H9 (cell line): ENCODE data around the gene SLC39A1. TPM values are rescaled to one million over a fixed set of nuclear protein-coding genes. Genes with fewer than 3 reads are reported as not detected.

Source experiments
- DNase-seq: peaks from one replicate; pipeline ENCODE4 v3.0.0-alpha.2; 2017
- H2AFZ ChIP-seq: one replicate; pipeline ENCODE4 v1.6.1; 2013; ENCODE audit warnings: mild to moderate bottlenecking, low read length, control low read depth, moderate library complexity
- H2AK5ac ChIP-seq: 2 replicates; pipeline ENCODE4 v1.6.1; 2013; ENCODE audit warnings: low read length, control low read depth, mixed read lengths; ENCODE audit not compliant: insufficient read length
- H2BK120ac ChIP-seq: one replicate; pipeline ENCODE4 v1.6.1; 2013; ENCODE audit warnings: low read depth, mild to moderate bottlenecking, low read length, control low read depth, inconsistent platforms; ENCODE audit not compliant: poor library complexity, severe bottlenecking
- H2BK12ac ChIP-seq: 2 replicates; pipeline ENCODE4 v1.6.1; 2013; ENCODE audit warnings: low read length, control low read depth, mixed read lengths, low read depth; ENCODE audit not compliant: insufficient read length
- H2BK15ac ChIP-seq: 2 replicates; pipeline ENCODE4 v1.6.1; 2013; ENCODE audit warnings: low read depth, low read length, control low read depth
- H2BK20ac ChIP-seq: one replicate; pipeline ENCODE4 v1.6.1; 2013; ENCODE audit warnings: low read depth, mild to moderate bottlenecking, low read length, control low read depth, inconsistent platforms; ENCODE audit not compliant: poor library complexity, severe bottlenecking
- H2BK5ac ChIP-seq: 2 replicates; pipeline ENCODE4 v1.6.1; 2013; ENCODE audit warnings: low read length, control low read depth, mixed read lengths; ENCODE audit not compliant: insufficient read length
- H3K14ac ChIP-seq: 2 replicates; pipeline ENCODE4 v1.6.1; 2013; ENCODE audit warnings: low read length, control low read depth; ENCODE audit not compliant: insufficient read depth
- H3K18ac ChIP-seq: 2 replicates; pipeline ENCODE4 v1.6.1; 2013; ENCODE audit warnings: low read depth, mild to moderate bottlenecking, mixed read lengths, low read length, control low read depth; ENCODE audit not compliant: insufficient read length
- H3K23ac ChIP-seq: 2 replicates; pipeline ENCODE4 v1.6.1; 2013; ENCODE audit warnings: low read length, control low read depth, mixed read lengths, low read depth; ENCODE audit not compliant: insufficient read length
- H3K23me2 ChIP-seq: 2 replicates; pipeline ENCODE4 v1.6.1; 2013; ENCODE audit warnings: low read depth, mild to moderate bottlenecking, mixed read lengths, low read length, control low read depth; ENCODE audit not compliant: insufficient read length, poor library complexity, severe bottlenecking
- H3K27ac ChIP-seq: 2 replicates; pipeline ENCODE4 v1.5.1; 2013; ENCODE audit warnings: low read length, control low read depth, mixed read lengths, low read depth; ENCODE audit not compliant: insufficient read length
- H3K27me3 ChIP-seq: 2 replicates; pipeline ENCODE4 v1.6.1; 2013; ENCODE audit warnings: low read length, control low read depth, inconsistent platforms; ENCODE audit not compliant: insufficient read depth
- H3K4ac ChIP-seq: 2 replicates; pipeline ENCODE4 v1.6.1; 2013; ENCODE audit warnings: low read depth, mild to moderate bottlenecking, control low read depth, inconsistent platforms, low read length, moderate library complexity
- H3K4me1 ChIP-seq: 2 replicates; pipeline ENCODE4 v1.6.1; 2013; ENCODE audit warnings: low read length, control low read depth, inconsistent platforms; ENCODE audit not compliant: insufficient read depth
- H3K4me2 ChIP-seq: 2 replicates; pipeline ENCODE4 v1.6.1; 2013; ENCODE audit warnings: low read length, control low read depth, mixed read lengths; ENCODE audit not compliant: insufficient read length, insufficient read depth
- H3K56ac ChIP-seq: 2 replicates; pipeline ENCODE4 v1.6.1; 2013; ENCODE audit warnings: low read depth, mild to moderate bottlenecking, mixed read lengths, low read length, control low read depth; ENCODE audit not compliant: insufficient read length
- H3K79me1 ChIP-seq: 2 replicates; pipeline ENCODE4 v1.6.1; 2013; ENCODE audit warnings: low read depth, mild to moderate bottlenecking, moderate library complexity, low read length, control low read depth, inconsistent platforms; ENCODE audit not compliant: insufficient read depth, poor library complexity, severe bottlenecking
- H3K79me2 ChIP-seq: 2 replicates; pipeline ENCODE4 v1.6.1; 2013; ENCODE audit warnings: low read length, control low read depth, inconsistent platforms; ENCODE audit not compliant: insufficient read depth
- H3K9ac ChIP-seq: 2 replicates; pipeline ENCODE4 v1.6.1; 2013; ENCODE audit warnings: low read length, control low read depth, mixed read lengths; ENCODE audit not compliant: insufficient read length; ENCODE audit errors: extremely low read depth
- H3K9me3 ChIP-seq: one replicate; pipeline ENCODE4 v1.6.1; 2013; ENCODE audit warnings: low read depth, low read length, inconsistent platforms; ENCODE audit not compliant: control insufficient read depth
- H3T11ph ChIP-seq: one replicate; pipeline ENCODE4 v1.6.1; 2013; ENCODE audit warnings: mild to moderate bottlenecking, low read length, control low read depth, inconsistent platforms
- H4K20me1 ChIP-seq: one replicate; pipeline ENCODE4 v1.6.1; 2013; ENCODE audit not compliant: control insufficient read depth, insufficient read length, insufficient read depth
- H4K5ac ChIP-seq: 2 replicates; pipeline ENCODE4 v1.6.1; 2013; ENCODE audit warnings: low read depth, mild to moderate bottlenecking, mixed read lengths, low read length, control low read depth; ENCODE audit not compliant: insufficient read length
- H4K8ac ChIP-seq: replicated peaks from 2 replicates; pipeline ENCODE4 v1.6.1; 2013; ENCODE audit warnings: low read length, control low read depth, mixed read lengths, low read depth; ENCODE audit not compliant: insufficient read length
- H4K91ac ChIP-seq: 2 replicates; pipeline ENCODE4 v1.6.1; 2013; ENCODE audit warnings: low read depth, mild to moderate bottlenecking, moderate library complexity, mixed read lengths, low read length, control low read depth; ENCODE audit not compliant: insufficient read length
- H3K27ac Mint-ChIP-seq, 3 experiments: 2 replicates in 2 of 3; 3 replicates in 1 of 3; pipeline ENCODE4 v1.8.0; 2020 to 2021; ENCODE audit warnings: mixed read lengths in 3 of 3, mild to moderate bottlenecking in 1 of 3, moderate library complexity in 1 of 3
- H3K27me3 Mint-ChIP-seq: 2 replicates; pipeline ENCODE4 v1.8.0; 2021; ENCODE audit warnings: low read depth, mild to moderate bottlenecking, moderate library complexity, mixed read lengths
- H3K36me3 Mint-ChIP-seq, 3 experiments: 2 replicates in 2 of 3; 3 replicates in 1 of 3; pipeline ENCODE4 v1.8.0; 2020 to 2021; ENCODE audit warnings: low read depth in 3 of 3, mixed read lengths in 3 of 3; ENCODE audit not compliant: insufficient read depth in 1 of 3
- H3K4me1 Mint-ChIP-seq, 2 experiments: 2 replicates each; pipeline ENCODE4 v1.8.0; 2020; ENCODE audit warnings: mixed read lengths in 2 of 2
- H3K4me3 Mint-ChIP-seq, 2 experiments: 2 replicates in 1 of 2; 3 replicates in 1 of 2; pipeline ENCODE4 v1.8.0; 2020 to 2021; ENCODE audit warnings: mild to moderate bottlenecking in 2 of 2, mixed read lengths in 2 of 2, moderate library complexity in 1 of 2
- H3K9me3 Mint-ChIP-seq, 2 experiments: 2 replicates in 1 of 2; 3 replicates in 1 of 2; pipeline ENCODE4 v1.8.0; 2020; ENCODE audit warnings: mild to moderate bottlenecking in 2 of 2, mixed read lengths in 2 of 2, moderate library complexity in 1 of 2
- CTCF ChIP-seq: fragments of 200-600 bp; sonication (generic); conservative IDR thresholded peaks from 3 replicates; pipeline ENCODE4 v1.8.0; 2021; ENCODE audit warnings: antibody characterized with exemption, mild to moderate bottlenecking
- WGBS: extraction: QIAGEN DNeasy Blood & Tissue Kit; methylation state at CpG from one replicate; pipeline ENCODE4 v1.1.7; 2013; ENCODE audit warnings: missing lambda C conversion rate, low lambda C conversion rate, mixed read lengths; ENCODE audit not compliant: insufficient read length; ENCODE audit errors: extremely low coverage; 5-methylcytosine and 5-hydroxymethylcytosine counted together
- total RNA-seq: library from RNA; stranded (reverse); gene quantifications from 2 replicates; pipeline ENCODE4 v1.2.1, GENCODE V29; 2021

SLC39A1 gene
- total RNA-seq, 1 experiment from 2014 or later, result 161 TPM

DNA sequence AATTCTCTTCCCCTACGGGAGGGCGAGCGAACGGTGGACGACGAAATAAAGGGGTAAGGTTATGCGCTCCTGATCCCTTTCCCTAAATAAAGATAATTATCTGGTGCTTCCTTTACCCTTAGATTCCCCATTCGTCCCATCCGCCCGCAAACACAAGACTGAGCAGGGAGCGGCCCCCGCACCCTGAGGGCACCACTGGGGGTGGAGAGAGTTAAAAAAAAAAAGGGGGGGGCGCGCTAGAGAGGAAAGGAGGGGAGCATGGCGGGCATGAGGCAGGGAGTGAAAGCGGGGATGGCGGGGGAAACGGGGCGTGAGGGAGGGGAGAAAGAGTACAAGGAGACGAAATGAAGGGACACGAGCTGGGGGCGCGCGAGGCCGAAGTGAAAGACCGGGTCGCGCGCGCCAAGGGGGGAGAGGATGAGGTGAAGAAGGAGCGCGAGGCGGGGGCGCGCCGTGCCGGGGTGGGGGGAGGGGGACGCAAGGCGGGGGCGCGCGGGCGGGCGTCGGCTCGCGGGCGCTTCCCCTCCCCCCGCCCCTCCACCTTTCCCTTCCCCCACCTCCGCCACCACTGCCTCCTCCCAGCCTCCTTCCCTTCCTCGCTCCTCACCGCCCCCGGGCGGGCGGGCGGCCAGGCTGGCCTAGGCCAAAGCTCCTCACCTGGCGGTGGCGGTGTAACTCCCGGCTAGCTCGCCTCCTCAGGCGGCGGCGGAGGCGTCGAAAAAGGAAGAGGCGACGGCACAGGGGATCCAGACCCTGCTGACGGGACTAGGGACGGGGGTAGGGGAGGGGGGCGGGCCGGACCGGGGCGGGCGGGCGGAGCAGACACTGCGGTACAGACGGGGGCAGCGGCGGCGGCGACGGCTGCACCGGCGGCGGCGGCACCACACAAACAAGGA is 41.0 kb downstream of the SLC39A1 start:
- Histone ChIP-seq H2AK5ac (no peak overlapping the region), H3K79me1 (no peaks in the 10 kb centered on the region), H2BK120ac (no peak overlapping the region), H3K23me2 (peaks cover 14% of the 10 kb centered on the region), H2AFZ (no peak overlapping the region), H4K5ac (no peak overlapping the region), H3K18ac (peak overlapping the region; percentile 96), H3K27ac (peak overlapping the region; percentile 53), H2BK15ac (no peak overlapping the region), H2BK20ac (no peak overlapping the region), H4K20me1 (peaks cover 4% of the 10 kb centered on the region), H3K9me3 (no peaks in the 10 kb centered on the region), H2BK12ac (no peak overlapping the region), H3K79me2 (peaks cover 33% of the 10 kb centered on the region; the same call in 1 of the 2 replicates), H4K8ac (no peak overlapping the region), H3K14ac (peak overlapping the region; percentile 93), H4K91ac (no peak overlapping the region), H3K4me1 (no peaks in the 10 kb centered on the region; the same call in 1 of the 2 replicates), H3K23ac (no peak overlapping the region), H2BK5ac (peak overlapping the region; percentile 59), H3K9ac (peak overlapping the region; percentile 88), H3K56ac (no peak overlapping the region), H3K27me3 (no peaks in the 10 kb centered on the region), H3T11ph (no peak overlapping the region), H3K4me2 (peak overlapping the region; percentile 99), H3K4ac (no peak overlapping the region)
- H3K36me3 Mint-ChIP-seq, result peaks cover 1 to 5% (median 4%) of the 10 kb centered on the region in 3 experiments; a peak in 3 of 7 replicates
- H3K4me1 Mint-ChIP-seq, result peaks cover 24% of the 10 kb centered on the region in 2 experiments
- H3K27me3 Mint-ChIP-seq, result no peaks in the 10 kb centered on the region
- H3K4me3 Mint-ChIP-seq, result peak overlapping the region; percentile 89 to 94
- H3K9me3 Mint-ChIP-seq, result no peaks in the 10 kb centered on the region
- H3K27ac Mint-ChIP-seq, result peak overlapping the region; percentile 93 to 98 (median 94)
- TF ChIP-seq CTCF, result peak; percentile 39; the same call in 2 of the 3 replicates
- no peak for DNase-seq
- no CpG with 5 or more reads among the region's 86 CpGs for WGBS
